ENCODE results near the gene PPP1R9B.

PPP1R9B gene

GRCh38 chr17:50115756-50116155 is 34.7 kb downstream of the PPP1R9B start:
- intact Hi-C loops (cut with micrococcal nuclease), result no loop called here
- H3K9me3 Mint-ChIP-seq, result no peaks in the 10 kb centered on the region
- no peak overlapping the region for H3K27ac Mint-ChIP-seq
- no peak overlapping the region for H3K4me3 Mint-ChIP-seq
- peaks cover 6% of the 10 kb centered on the region for H3K36me3 Mint-ChIP-seq (ENCODE audit: low read depth)
- H3K27me3 Mint-ChIP-seq, result peaks cover 78% of the 10 kb centered on the region
- peaks cover 29% of the 10 kb centered on the region for H3K4me1 Mint-ChIP-seq (ENCODE audit: low read depth)

GRCh38 chr17:50114849-50115357 is 35.6 kb downstream of the PPP1R9B start:
- Mint-ChIP-seq H3K27me3 (peaks cover 70% of the 10 kb centered on the region), H3K4me1 (ENCODE audit: low read depth) (peaks cover 29% of the 10 kb centered on the region), H3K4me3 (no peak overlapping the region), H3K36me3 (ENCODE audit: low read depth) (peaks cover 14% of the 10 kb centered on the region), H3K9me3 (no peaks in the 10 kb centered on the region), H3K27ac (no peak overlapping the region)
- intact Hi-C loops (cut with micrococcal nuclease), result no loop called here

GRCh38 chr17:50114401-50114800 is 36.1 kb downstream of the PPP1R9B start:
- H3K4me3 Mint-ChIP-seq, result no peak overlapping the region

GRCh38 chr17:50113624-50114320 is 36.7 kb downstream of the PPP1R9B start:
- no peak overlapping the region for H3K27ac Mint-ChIP-seq
- intact Hi-C loops (cut with micrococcal nuclease), result no loop called here
- no peak overlapping the region for H3K4me3 Mint-ChIP-seq

More at GRCh38 chr17:50114401-50114800, 36.1 kb downstream of the PPP1R9B start:
- Mint-ChIP-seq H3K36me3 (ENCODE audit: low read depth) (peaks cover 19% of the 10 kb centered on the region), H3K27me3 (peaks cover 65% of the 10 kb centered on the region), H3K9me3 (no peaks in the 10 kb centered on the region), H3K4me1 (ENCODE audit: low read depth) (peaks cover 29% of the 10 kb centered on the region), H3K27ac (no peak overlapping the region)
- intact Hi-C loops (cut with micrococcal nuclease), result no loop called here

GRCh38 chr17:50112694-50113093 is 37.8 kb downstream of the PPP1R9B start:
- H3K9me3 Mint-ChIP-seq, result no peaks in the 10 kb centered on the region
- peaks cover 36% of the 10 kb centered on the region for H3K36me3 Mint-ChIP-seq (ENCODE audit: low read depth)
- H3K4me1 Mint-ChIP-seq (ENCODE audit: low read depth), result peaks cover 29% of the 10 kb centered on the region
- H3K27me3 Mint-ChIP-seq, result peaks cover 48% of the 10 kb centered on the region
- intact Hi-C loops (cut with micrococcal nuclease), result no loop called here
- H3K4me3 Mint-ChIP-seq, result no peak overlapping the region
- H3K27ac Mint-ChIP-seq, result no peak overlapping the region

More at GRCh38 chr17:50113624-50114320, 36.7 kb downstream of the PPP1R9B start:
- Mint-ChIP-seq H3K9me3 (no peaks in the 10 kb centered on the region), H3K27me3 (peaks cover 58% of the 10 kb centered on the region), H3K4me1 (ENCODE audit: low read depth) (peaks cover 29% of the 10 kb centered on the region), H3K36me3 (ENCODE audit: low read depth) (peaks cover 25% of the 10 kb centered on the region)

GRCh38 chr17:50111673-50112655 is 38.5 kb downstream of the PPP1R9B start:
- H3K27me3 Mint-ChIP-seq, result peaks cover 42% of the 10 kb centered on the region
- no peaks in the 10 kb centered on the region for H3K9me3 Mint-ChIP-seq
- intact Hi-C loops (cut with micrococcal nuclease), result no loop called here
- no peak overlapping the region for H3K27ac Mint-ChIP-seq
- peaks cover 44% of the 10 kb centered on the region for H3K36me3 Mint-ChIP-seq (ENCODE audit: low read depth)
- peaks cover 24% of the 10 kb centered on the region for H3K4me1 Mint-ChIP-seq (ENCODE audit: low read depth)
- no peak overlapping the region for H3K4me3 Mint-ChIP-seq

- intact Hi-C loops (cut with micrococcal nuclease), result no loop called here
- Mint-ChIP-seq H3K4me1 (ENCODE audit: low read depth) (peaks cover 21% of the 10 kb centered on the region), H3K27ac (no peak overlapping the region), H3K4me3 (no peak overlapping the region), H3K9me3 (no peaks in the 10 kb centered on the region), H3K27me3 (peaks cover 30% of the 10 kb centered on the region), H3K36me3 (ENCODE audit: low read depth) (peaks cover 53% of the 10 kb centered on the region)
These were observed 39.7 kb downstream of the PPP1R9B start for GRCh38 chr17:50110591-50111349.

GRCh38 chr17:50109785-50110184 is 40.7 kb downstream of the PPP1R9B start:
- Mint-ChIP-seq H3K4me3 (no peak overlapping the region), H3K4me1 (ENCODE audit: low read depth) (peaks cover 16% of the 10 kb centered on the region), H3K27ac (no peak overlapping the region), H3K27me3 (peaks cover 20% of the 10 kb centered on the region), H3K36me3 (ENCODE audit: low read depth) (peaks cover 63% of the 10 kb centered on the region), H3K9me3 (no peaks in the 10 kb centered on the region)
- intact Hi-C loops (cut with micrococcal nuclease), result no loop called here

GRCh38 chr17:50109207-50109606 is 41.3 kb downstream of the PPP1R9B start:
- Mint-ChIP-seq H3K36me3 (ENCODE audit: low read depth) (peaks cover 66% of the 10 kb centered on the region), H3K4me1 (ENCODE audit: low read depth) (peaks cover 13% of the 10 kb centered on the region), H3K9me3 (no peaks in the 10 kb centered on the region), H3K27me3 (peaks cover 15% of the 10 kb centered on the region), H3K4me3 (no peak overlapping the region), H3K27ac (no peak overlapping the region)
- intact Hi-C loops (cut with micrococcal nuclease), result no loop called here

- intact Hi-C loops (cut with micrococcal nuclease), result no loop called here
- Mint-ChIP-seq H3K4me3 (no peak overlapping the region), H3K36me3 (ENCODE audit: low read depth) (peaks cover 66% of the 10 kb centered on the region), H3K9me3 (no peaks in the 10 kb centered on the region), H3K4me1 (ENCODE audit: low read depth) (peaks cover 8% of the 10 kb centered on the region), H3K27ac (no peak overlapping the region), H3K27me3 (peaks cover 9% of the 10 kb centered on the region)
These were observed 41.9 kb downstream of the PPP1R9B start for GRCh38 chr17:50108556-50108955.

- H3K9me3 Mint-ChIP-seq, result no peaks in the 10 kb centered on the region
- peaks cover 6% of the 10 kb centered on the region for H3K4me1 Mint-ChIP-seq (ENCODE audit: low read depth)
- H3K4me3 Mint-ChIP-seq, result no peak overlapping the region
- H3K36me3 Mint-ChIP-seq (ENCODE audit: low read depth), result peaks cover 66% of the 10 kb centered on the region
- intact Hi-C loops (cut with micrococcal nuclease), result no loop called here
- H3K27me3 Mint-ChIP-seq, result peaks cover 2% of the 10 kb centered on the region
- no peak overlapping the region for H3K27ac Mint-ChIP-seq
These were observed 42.6 kb downstream of the PPP1R9B start for GRCh38 chr17:50107790-50108414.

- Mint-ChIP-seq H3K4me3 (no peak overlapping the region), H3K27me3 (no peaks in the 10 kb centered on the region), H3K27ac (no peak overlapping the region), H3K9me3 (no peaks in the 10 kb centered on the region), H3K36me3 (ENCODE audit: low read depth) (peaks cover 72% of the 10 kb centered on the region), H3K4me1 (ENCODE audit: low read depth) (no peaks in the 10 kb centered on the region)
- intact Hi-C loops (cut with micrococcal nuclease), result no loop called here
These were observed 43.9 kb downstream of the PPP1R9B start for GRCh38 chr17:50106393-50107131.

- H3K4me1 Mint-ChIP-seq (ENCODE audit: low read depth), result no peaks in the 10 kb centered on the region
- H3K27me3 Mint-ChIP-seq, result no peaks in the 10 kb centered on the region
- H3K4me3 Mint-ChIP-seq, result no peak overlapping the region
- peaks cover 74% of the 10 kb centered on the region for H3K36me3 Mint-ChIP-seq (ENCODE audit: low read depth)
- H3K27ac Mint-ChIP-seq, result no peak overlapping the region
- H3K9me3 Mint-ChIP-seq, result no peaks in the 10 kb centered on the region
- intact Hi-C loops (cut with micrococcal nuclease), result no loop called here
These were observed 44.7 kb downstream of the PPP1R9B start for GRCh38 chr17:50105811-50106210.

Measured in dendritic cell treated with granulocyte-macrophage colony-stimulating factor and Interleukin-4, amounts not matched to agents 40 ng/mL and 50 ng/mL, for 4 days (primary cell).